Activated T-cell treated with anti-CD3 and anti-CD28 coated beads, Interleukin-2, amount 50 U/mL, for 4 hours (primary cell): Measurements from ENCODE around the gene KIF23. TPM values are rescaled to one million over a fixed set of nuclear protein-coding genes. Genes with fewer than 3 reads are reported as not detected.

Experiments used
- ATAC-seq, 2 donors: fragments of 200-7000 bp; cut with Tn5 transposase; one replicate each; pipeline ENCODE4 v1.10.0; 2021
- DNase-seq: peaks from one replicate; pipeline ENCODE4 v3.0.0-alpha.2; 2020
- H3K27me3 Mint-ChIP-seq: one replicate; pipeline ENCODE4 v1.8.0; 2021; ENCODE audit warnings: low read depth, mixed read lengths
- H3K36me3 Mint-ChIP-seq: one replicate; pipeline ENCODE4 v1.8.0; 2022; ENCODE audit warnings: mixed read lengths; ENCODE audit not compliant: insufficient read depth
- H3K4me1 Mint-ChIP-seq: one replicate; pipeline ENCODE4 v1.8.0; 2021; ENCODE audit warnings: low read depth, mixed read lengths
- H3K4me3 Mint-ChIP-seq: one replicate; pipeline ENCODE4 v1.8.0; 2021; ENCODE audit warnings: mild to moderate bottlenecking, moderate library complexity, mixed read lengths
- H3K9me3 Mint-ChIP-seq: one replicate; pipeline ENCODE4 v1.8.0; 2021; ENCODE audit warnings: mixed read lengths
- total RNA-seq, 3 donors: library from RNA; stranded (reverse); gene quantifications; one replicate each; pipeline ENCODE4 v1.2.1, GENCODE V29; 2021

Gene KIF23
- total RNA-seq, 3 donors from 2014 or later: 3.4 to 3.7 (median 3.5) TPM

GRCh38 chr15:69457304-69458280, 43.4 kb downstream of the KIF23 start:
- no peak for DNase-seq
- ATAC-seq: no peak
- Mint-ChIP-seq H3K36me3 (peaks cover 37% of the 10 kb centered on the region), H3K4me3 (peak overlapping the region; percentile 11), H3K27me3 (no peaks in the 10 kb centered on the region), H3K4me1 (peaks cover 50% of the 10 kb centered on the region), H3K9me3 (no peaks in the 10 kb centered on the region)

- Mint-ChIP-seq H3K9me3 (no peaks in the 10 kb centered on the region), H3K27me3 (no peaks in the 10 kb centered on the region), H3K4me3 (no peak overlapping the region), H3K36me3 (peaks cover 27% of the 10 kb centered on the region), H3K4me1 (peaks cover 60% of the 10 kb centered on the region)
- ATAC-seq (no peak), DNase-seq (no peak)
Measured at GRCh38 chr15:69459066-69459465, 44.9 kb downstream of the KIF23 start.

DNA sequence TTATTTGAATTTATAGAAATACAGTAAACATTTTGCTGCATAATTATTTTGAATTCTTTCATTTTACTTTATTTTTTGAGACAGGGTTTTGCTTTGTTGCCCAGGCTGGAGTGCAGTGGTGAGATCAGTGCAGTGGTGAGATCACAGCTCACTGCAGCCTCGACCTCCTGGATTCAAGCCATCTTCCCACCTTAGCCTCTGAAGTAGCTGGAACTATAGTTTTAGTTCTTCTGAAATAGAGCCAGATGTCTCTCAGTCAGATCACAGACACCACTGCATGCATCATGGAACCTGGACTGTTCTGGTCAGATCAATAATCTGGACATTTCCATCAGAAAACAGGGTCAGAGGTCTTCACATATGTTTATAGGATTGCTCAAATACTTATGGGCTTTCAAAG, 46.3 kb downstream of the KIF23 start:
- Mint-ChIP-seq H3K9me3 (no peaks in the 10 kb centered on the region), H3K4me3 (no peak overlapping the region), H3K27me3 (no peaks in the 10 kb centered on the region), H3K36me3 (peaks cover 13% of the 10 kb centered on the region), H3K4me1 (peaks cover 47% of the 10 kb centered on the region)
- no peak for ATAC-seq
- no peak for DNase-seq

GRCh38 chr15:69462030-69462492, 47.9 kb downstream of the KIF23 start:
- Mint-ChIP-seq H3K27me3 (no peaks in the 10 kb centered on the region), H3K4me3 (peak overlapping the region; percentile 86), H3K36me3 (peaks cover 4% of the 10 kb centered on the region), H3K4me1 (peaks cover 48% of the 10 kb centered on the region), H3K9me3 (no peaks in the 10 kb centered on the region)
- ATAC-seq (no peak), DNase-seq (no peak)

DNA sequence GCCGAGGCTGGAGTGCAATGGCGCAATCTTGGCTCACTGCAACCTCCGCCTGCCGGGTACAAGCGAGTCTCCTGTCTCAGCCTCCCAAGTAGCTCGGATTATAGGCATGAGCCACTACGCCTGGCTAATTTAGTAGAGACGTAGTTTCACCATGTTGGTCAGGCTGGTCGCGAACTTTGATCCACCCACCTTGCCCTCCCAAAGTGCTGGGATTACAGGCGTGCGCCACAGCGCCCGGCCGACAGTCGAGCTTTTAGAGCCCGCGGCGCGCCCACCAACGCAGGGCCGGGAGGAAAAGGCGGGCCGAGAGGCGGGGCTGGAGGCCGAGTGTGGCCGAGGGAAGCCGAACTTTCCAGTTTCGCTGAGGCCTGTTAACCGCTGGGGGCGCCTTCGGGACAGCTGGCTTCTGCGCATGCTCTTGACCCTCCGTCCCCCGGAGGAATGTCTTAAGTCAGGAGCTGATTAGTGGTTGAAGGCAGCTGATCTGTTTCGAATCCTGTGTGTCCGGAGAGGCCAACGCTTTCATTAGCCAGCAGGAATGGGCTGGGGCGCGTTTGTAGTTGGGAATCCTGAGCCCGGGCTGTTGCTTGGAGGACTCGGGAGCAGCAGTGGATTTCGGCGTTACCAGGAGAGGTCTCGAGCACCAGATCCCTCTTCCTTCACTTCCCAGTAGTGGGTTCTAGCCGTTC, 48.5 kb downstream of the KIF23 start:
- DNase-seq: peak; percentile 91
- no peaks in the 10 kb centered on the region for H3K27me3 Mint-ChIP-seq
- H3K4me3 Mint-ChIP-seq: peak overlapping the region; percentile 86
- H3K4me1 Mint-ChIP-seq: peaks cover 50% of the 10 kb centered on the region
- ATAC-seq: peak; percentile 94 to 97
- no peaks in the 10 kb centered on the region for H3K9me3 Mint-ChIP-seq
- H3K36me3 Mint-ChIP-seq: peaks cover 1% of the 10 kb centered on the region

DNA sequence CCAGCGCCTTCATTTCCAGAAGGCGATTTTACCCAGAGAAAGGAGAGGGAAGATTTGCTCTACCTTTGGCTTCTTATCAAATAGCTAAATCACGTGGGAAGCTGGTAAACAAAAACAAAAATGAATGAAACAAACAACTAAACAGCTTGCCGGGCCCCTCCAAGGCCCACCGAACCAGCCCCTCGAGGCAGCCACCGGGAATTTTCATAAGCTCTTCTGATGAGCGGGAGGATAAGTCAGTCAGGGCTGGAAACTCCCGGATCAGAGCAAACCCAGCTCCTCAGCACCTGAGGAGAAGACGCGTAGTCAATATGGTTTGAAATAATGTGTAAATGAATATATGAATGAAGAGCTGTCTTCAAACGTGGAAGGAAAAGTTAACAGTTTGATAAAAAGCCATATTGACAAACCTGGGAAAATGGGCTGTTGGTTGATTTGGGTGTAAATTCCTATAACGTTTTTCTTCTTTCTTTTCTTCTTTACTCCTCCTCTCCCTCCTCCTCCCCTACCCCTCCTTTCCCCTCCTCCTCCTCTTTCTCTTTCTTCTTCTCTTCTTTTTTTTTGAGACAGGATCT, 49.1 kb downstream of the KIF23 start:
- DNase-seq (no peak), ATAC-seq (no peak)
- Mint-ChIP-seq H3K36me3 (no peaks in the 10 kb centered on the region), H3K27me3 (no peaks in the 10 kb centered on the region), H3K9me3 (no peaks in the 10 kb centered on the region), H3K4me1 (peaks cover 55% of the 10 kb centered on the region), H3K4me3 (peak overlapping the region; percentile 86)

- H3K36me3 Mint-ChIP-seq: no peaks in the 10 kb centered on the region
- ATAC-seq (no peak), DNase-seq (no peak)
- H3K27me3 Mint-ChIP-seq: no peaks in the 10 kb centered on the region
- no peaks in the 10 kb centered on the region for H3K9me3 Mint-ChIP-seq
- H3K4me3 Mint-ChIP-seq: no peak overlapping the region
- peaks cover 62% of the 10 kb centered on the region for H3K4me1 Mint-ChIP-seq
Measured at GRCh38 chr15:69465253-69465652, 51.1 kb downstream of the KIF23 start.

- DNase-seq (no peak), ATAC-seq (no peak)
- Mint-ChIP-seq H3K4me1 (peaks cover 51% of the 10 kb centered on the region), H3K4me3 (no peak overlapping the region), H3K9me3 (no peaks in the 10 kb centered on the region), H3K27me3 (no peaks in the 10 kb centered on the region), H3K36me3 (no peaks in the 10 kb centered on the region)
Measured at GRCh38 chr15:69466733-69467132, 52.6 kb downstream of the KIF23 start.

GRCh38 chr15:69467636-69468035, 53.5 kb downstream of the KIF23 start:
- Mint-ChIP-seq H3K4me1 (peaks cover 47% of the 10 kb centered on the region), H3K9me3 (no peaks in the 10 kb centered on the region), H3K4me3 (peak overlapping the region; percentile 69), H3K27me3 (no peaks in the 10 kb centered on the region), H3K36me3 (no peaks in the 10 kb centered on the region)
- no peak for ATAC-seq
- DNase-seq: no peak

GRCh38 chr15:69468241-69469121, 54.3 kb downstream of the KIF23 start:
- ATAC-seq: peak; percentile 98 to 99
- Mint-ChIP-seq H3K9me3 (no peaks in the 10 kb centered on the region), H3K4me1 (peaks cover 40% of the 10 kb centered on the region), H3K36me3 (no peaks in the 10 kb centered on the region), H3K4me3 (peak overlapping the region; percentile 69), H3K27me3 (no peaks in the 10 kb centered on the region)
- peak; percentile 74 for DNase-seq

GRCh38 chr15:69469467-69470201, 55.5 kb downstream of the KIF23 start:
- Mint-ChIP-seq H3K4me3 (no peak overlapping the region), H3K36me3 (no peaks in the 10 kb centered on the region), H3K27me3 (no peaks in the 10 kb centered on the region), H3K9me3 (no peaks in the 10 kb centered on the region), H3K4me1 (peaks cover 37% of the 10 kb centered on the region)
- DNase-seq (no peak), ATAC-seq (no peak)

DNA sequence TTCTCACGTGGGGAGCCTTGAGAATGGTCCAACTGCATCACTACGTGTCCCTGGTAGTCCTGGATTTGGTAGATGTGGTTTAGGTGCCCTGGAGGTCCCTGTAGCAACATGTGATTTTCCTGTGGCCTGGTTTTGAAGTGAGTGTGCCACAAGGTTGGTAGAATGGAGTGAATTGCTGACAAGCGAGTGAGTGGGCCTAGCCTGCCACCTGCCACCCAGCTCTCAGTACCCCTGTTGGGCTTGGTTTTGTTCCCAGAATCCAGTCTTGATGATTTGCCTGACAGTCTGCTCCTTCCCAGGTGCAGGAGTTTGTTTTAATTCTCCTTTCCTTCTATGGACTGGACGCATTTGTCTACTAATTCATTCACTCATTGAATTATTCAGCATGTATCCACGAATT, 57.9 kb downstream of the KIF23 start:
- Mint-ChIP-seq H3K4me3 (no peak overlapping the region), H3K9me3 (no peaks in the 10 kb centered on the region), H3K36me3 (no peaks in the 10 kb centered on the region), H3K27me3 (peaks cover 3% of the 10 kb centered on the region), H3K4me1 (peaks cover 28% of the 10 kb centered on the region)
- no peak for DNase-seq
- no peak for ATAC-seq

DNA sequence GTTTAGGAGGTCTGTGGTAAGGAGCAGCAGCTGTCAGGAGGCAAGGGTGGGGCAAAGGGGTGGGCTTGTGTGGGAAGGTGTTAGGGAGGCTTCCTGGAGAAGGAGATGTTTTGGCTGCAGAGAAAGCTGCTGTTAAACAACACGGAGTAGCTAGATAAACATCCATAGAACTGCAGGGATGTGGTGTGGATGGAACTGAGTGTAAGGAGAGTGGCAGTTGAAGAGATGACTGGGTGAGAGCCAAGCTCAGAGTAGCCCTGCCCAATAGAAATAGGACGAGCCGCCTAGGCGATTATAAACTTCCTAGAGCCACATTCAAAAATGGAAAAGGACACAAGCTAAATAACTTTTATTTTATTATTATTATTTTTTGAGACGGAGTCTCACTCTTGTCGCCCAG, 58.4 kb downstream of the KIF23 start:
- Mint-ChIP-seq H3K4me1 (peaks cover 23% of the 10 kb centered on the region), H3K9me3 (no peaks in the 10 kb centered on the region), H3K27me3 (peaks cover 3% of the 10 kb centered on the region), H3K4me3 (no peak overlapping the region), H3K36me3 (no peaks in the 10 kb centered on the region)
- ATAC-seq: no peak
- DNase-seq: no peak
